ENCODE results near the gene RHEBL1. TPM values are rescaled to one million over a fixed set of nuclear protein-coding genes. Genes with fewer than 3 reads are reported as not detected.

Gene RHEBL1
- total RNA-seq, 1 experiment from 2014 or later: 1.3 TPM

DNA sequence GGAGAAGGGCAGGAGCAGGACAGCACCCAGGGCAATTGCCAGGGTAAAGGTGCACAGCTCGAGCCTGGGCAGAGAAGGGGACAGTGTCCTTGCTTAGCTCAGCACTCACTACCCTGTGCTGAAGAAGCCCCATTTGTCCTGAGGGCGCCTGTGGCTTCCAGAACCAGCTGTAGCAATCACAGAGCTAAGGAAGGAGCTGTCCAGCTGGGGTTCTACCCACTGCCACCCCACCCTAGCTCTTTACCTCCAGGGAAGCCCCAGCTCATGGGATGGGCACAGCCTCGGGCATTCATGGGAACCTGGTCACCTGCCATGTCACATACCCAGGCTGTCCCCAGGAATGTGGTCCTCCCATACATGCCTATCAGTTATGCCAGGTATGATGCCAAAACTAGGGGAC is 35.0 kb upstream of the RHEBL1 start:
- BruUV-seq (replicated peaks): no TSS peak
- no peak for DNase-seq (ENCODE audit: low spot score)
- ChIA-PET CTCF (interaction anchor here (0.7 kb wide), 1 partner anchor 13 kb away, joined by 3 read pairs; no protein-coding TSS in a partner anchor), POLR2A (ENCODE audit: low non-redundant PET) (no interaction called here)
- H3K4me3 ChIP-seq (ENCODE audit: low read depth, low read length, poor library complexity, severe bottlenecking): no peak overlapping the region
- H3K36me3 ChIP-seq (ENCODE audit: insufficient read depth, low read length, poor library complexity, severe bottlenecking): peaks cover 37% of the 10 kb centered on the region
- H3K27ac ChIP-seq (ENCODE audit: low read depth, low read length, poor library complexity, severe bottlenecking): no peak overlapping the region
- no peaks in the 10 kb centered on the region for H3K27me3 ChIP-seq (replicated peaks; ENCODE audit: insufficient read depth, low read depth, low read length, poor library complexity)
- H3K4me1 ChIP-seq (ENCODE audit: insufficient read depth, low read length, poor library complexity, severe bottlenecking): peaks cover 8% of the 10 kb centered on the region
- TF ChIP-seq, protein P1, sequence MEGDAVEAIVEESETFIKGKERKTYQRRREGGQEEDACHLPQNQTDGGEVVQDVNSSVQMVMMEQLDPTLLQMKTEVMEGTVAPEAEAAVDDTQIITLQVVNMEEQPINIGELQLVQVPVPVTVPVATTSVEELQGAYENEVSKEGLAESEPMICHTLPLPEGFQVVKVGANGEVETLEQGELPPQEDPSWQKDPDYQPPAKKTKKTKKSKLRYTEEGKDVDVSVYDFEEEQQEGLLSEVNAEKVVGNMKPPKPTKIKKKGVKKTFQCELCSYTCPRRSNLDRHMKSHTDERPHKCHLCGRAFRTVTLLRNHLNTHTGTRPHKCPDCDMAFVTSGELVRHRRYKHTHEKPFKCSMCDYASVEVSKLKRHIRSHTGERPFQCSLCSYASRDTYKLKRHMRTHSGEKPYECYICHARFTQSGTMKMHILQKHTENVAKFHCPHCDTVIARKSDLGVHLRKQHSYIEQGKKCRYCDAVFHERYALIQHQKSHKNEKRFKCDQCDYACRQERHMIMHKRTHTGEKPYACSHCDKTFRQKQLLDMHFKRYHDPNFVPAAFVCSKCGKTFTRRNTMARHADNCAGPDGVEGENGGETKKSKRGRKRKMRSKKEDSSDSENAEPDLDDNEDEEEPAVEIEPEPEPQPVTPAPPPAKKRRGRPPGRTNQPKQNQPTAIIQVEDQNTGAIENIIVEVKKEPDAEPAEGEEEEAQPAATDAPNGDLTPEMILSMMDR (conservative IDR thresholded peaks at IDR 0.05; ENCODE audit: low read depth, low read length): no peak
- TF ChIP-seq EZH2 (IDR thresholded peaks at IDR 0.05; ENCODE audit: borderline replicate concordance, low read depth, low read length, poor library complexity, severe bottlenecking): no peak
- no peaks in the 10 kb centered on the region for H3K9me3 ChIP-seq (ENCODE audit: low read depth, low read length, poor library complexity, severe bottlenecking)
- intact Hi-C loops (cut with micrococcal nuclease; ENCODE audit: unreplicated experiment): no loop called here

DNA sequence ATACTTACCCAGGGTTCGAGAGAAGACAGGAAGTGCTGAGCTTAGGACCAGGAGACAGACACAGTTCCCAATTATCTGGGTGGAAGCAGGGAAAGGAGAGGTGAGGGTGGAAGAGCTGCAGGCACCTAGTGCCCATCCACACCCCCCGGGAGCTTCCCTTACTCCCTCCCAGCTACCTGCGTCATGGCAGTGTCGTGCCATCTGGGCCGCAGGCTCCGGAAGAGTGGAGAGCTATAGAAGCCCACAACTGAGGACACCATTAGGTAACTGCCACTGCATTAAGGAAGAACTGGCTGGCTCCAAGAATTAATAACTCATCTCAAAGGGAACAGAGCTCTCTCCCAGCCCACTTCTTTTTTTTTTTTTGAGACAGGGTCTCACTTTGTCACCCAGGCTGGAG is 30.6 kb upstream of the RHEBL1 start:
- no peak for DNase-seq (ENCODE audit: low spot score)
- Histone ChIP-seq H3K4me1 (ENCODE audit: insufficient read depth, low read length, poor library complexity, severe bottlenecking) (no peaks in the 10 kb centered on the region), H3K9me3 (ENCODE audit: low read depth, low read length, poor library complexity, severe bottlenecking) (no peaks in the 10 kb centered on the region), H3K27me3 (replicated peaks; ENCODE audit: insufficient read depth, low read depth, low read length, poor library complexity) (peaks cover 2% of the 10 kb centered on the region), H3K36me3 (ENCODE audit: insufficient read depth, low read length, poor library complexity, severe bottlenecking) (peaks cover 43% of the 10 kb centered on the region), H3K27ac (ENCODE audit: low read depth, low read length, poor library complexity, severe bottlenecking) (no peak overlapping the region), H3K4me3 (ENCODE audit: low read depth, low read length, poor library complexity, severe bottlenecking) (no peak overlapping the region)
- intact Hi-C loops (cut with micrococcal nuclease; ENCODE audit: unreplicated experiment): no loop called here
- CTCF ChIA-PET: interaction anchor here (0.7 to 1.2 kb wide), 2 partner anchors 12 to 13 kb away, joined by 3 to 13 read pairs; no protein-coding TSS in a partner anchor
- TF ChIP-seq EZH2 (IDR thresholded peaks at IDR 0.05; ENCODE audit: borderline replicate concordance, low read depth, low read length, poor library complexity, severe bottlenecking): no peak
- TF ChIP-seq, protein P1 (conservative IDR thresholded peaks at IDR 0.05; ENCODE audit: low read depth, low read length): no peak
- BruUV-seq (replicated peaks): no TSS peak
- POLR2A ChIA-PET (ENCODE audit: low non-redundant PET): no interaction called here

- TF ChIP-seq, protein P1 (conservative IDR thresholded peaks at IDR 0.05; ENCODE audit: low read depth, low read length): no peak
- no peak for TF ChIP-seq EZH2 (IDR thresholded peaks at IDR 0.05; ENCODE audit: borderline replicate concordance, low read depth, low read length, poor library complexity, severe bottlenecking)
- CTCF ChIA-PET: interaction anchor here (0.5 to 2.2 kb wide), 10 partner anchors 9 to 136 kb away, joined by 3 to 19 read pairs (median 4); partner anchors contain the start of gene LMBR1L
- DNase-seq (ENCODE audit: low spot score): no peak
- H3K4me1 ChIP-seq (ENCODE audit: insufficient read depth, low read length, poor library complexity, severe bottlenecking): no peaks in the 10 kb centered on the region
- POLR2A ChIA-PET (ENCODE audit: low non-redundant PET): no interaction called here
- no peak overlapping the region for H3K4me3 ChIP-seq (ENCODE audit: low read depth, low read length, poor library complexity, severe bottlenecking)
- H3K9me3 ChIP-seq (ENCODE audit: low read depth, low read length, poor library complexity, severe bottlenecking): no peaks in the 10 kb centered on the region
- H3K27me3 ChIP-seq (replicated peaks; ENCODE audit: insufficient read depth, low read depth, low read length, poor library complexity): peaks cover 17% of the 10 kb centered on the region
- intact Hi-C loops (cut with micrococcal nuclease; ENCODE audit: unreplicated experiment): loop anchor here (1.0 kb wide), 1 partner anchor 34 kb away; no protein-coding TSS in a partner anchor
- peaks cover 33% of the 10 kb centered on the region for H3K36me3 ChIP-seq (ENCODE audit: insufficient read depth, low read length, poor library complexity, severe bottlenecking)
- no peak overlapping the region for H3K27ac ChIP-seq (ENCODE audit: low read depth, low read length, poor library complexity, severe bottlenecking)
- BruUV-seq (replicated peaks): no TSS peak
Observed at GRCh38 chr12:49098703-49099102, 28.9 kb upstream of the RHEBL1 start.

All from A673 (cell line).